ENCODE measurements around the gene QRICH1. TPM values are rescaled to one million over a fixed set of nuclear protein-coding genes. Genes with fewer than 3 reads are reported as not detected.
A peak's percentile ranks its signal among the peaks of the same experiment; 100 is the strongest.

The QRICH1 gene
- polyA plus RNA-seq, 1 of the 3 experiments (the other 2 are of a cell fraction), result 58.5 TPM

GRCh38 chr3:49092938-49093852, 676 bp downstream of the QRICH1 start:
- ChIA-PET CTCF (interaction anchor here (1.3 to 2.6 kb wide), 12 partner anchors 11 to 336 kb away, joined by 3 to 16 read pairs (median 4); partner anchors contain the start of genes NDUFAF3, NICN1 and USP19), POLR2A (interaction anchor here (0.5 to 3.6 kb wide), 22 partner anchors 9 to 376 kb away, joined by 3 to 31 read pairs (median 4); partner anchors contain the start of genes CCDC71, DALRD3, IMPDH2 and IP6K2)
- peak overlapping the region; percentile 93 for H3K9ac ChIP-seq
- peak overlapping the region; percentile 95 to 96 for H3K27ac ChIP-seq (ENCODE audit: low read depth in 2 of 2, low read length in 1 of 2)
- WGBS (ENCODE audit: low lambda C conversion rate), result 3% methylated on average over 12 of the region's 86 CpGs
- no peaks in the 10 kb centered on the region for H3K9me3 ChIP-seq
- H3K4me1 ChIP-seq (ENCODE audit: control insufficient read depth in 1 of 2, insufficient read depth in 2 of 2, low read depth in 1 of 2, low read length in 1 of 2), result peaks cover 14 to 15% of the 10 kb centered on the region in 2 experiments; a peak in 3 of 4 replicates
- peaks cover 50% of the 10 kb centered on the region for H4K20me1 ChIP-seq (ENCODE audit: insufficient read depth)
- peaks cover 44% of the 10 kb centered on the region for H3F3A ChIP-seq (replicated peaks; ENCODE audit: insufficient read depth)
- peaks cover 53% of the 10 kb centered on the region for H3K79me2 ChIP-seq (ENCODE audit: insufficient read depth)
- no peaks in the 10 kb centered on the region for H3K9me2 ChIP-seq
- no peak overlapping the region; the same call in 1 of the 2 replicates for H2AFZ ChIP-seq (ENCODE audit: low read depth)
- peak overlapping the region; percentile 94 for H3K4me2 ChIP-seq
- peaks cover 12 to 13% of the 10 kb centered on the region in 2 experiments for H3K36me3 ChIP-seq (replicated peaks in 1 of 2; ENCODE audit: control insufficient read depth in 1 of 2, insufficient read depth in 2 of 2, low read length in 1 of 2)
- peak; percentile 89 for DNase-seq
- no peaks in the 10 kb centered on the region for H3K27me3 ChIP-seq (ENCODE audit: insufficient read depth)
- H3K4me3 ChIP-seq (ENCODE audit: low read depth in 2 of 2, low read length in 1 of 2), result peak overlapping the region; percentile 76 to 98
- no peak for TF ChIP-seq RXRA (IDR thresholded peaks at IDR 0.05; ENCODE audit: borderline replicate concordance, low read depth)
- no peak for TF ChIP-seq NFIC (IDR thresholded peaks at IDR 0.05; ENCODE audit: borderline replicate concordance)
- no peak for TF ChIP-seq TCF12 (IDR thresholded peaks at IDR 0.05)
- TF ChIP-seq ZBTB33 (IDR thresholded peaks at IDR 0.05; ENCODE audit: borderline replicate concordance, low read depth), result no peak
- peak; percentile 36 for TF ChIP-seq MXI1 (IDR thresholded peaks at IDR 0.05; ENCODE audit: low read depth, low read length)
- TF ChIP-seq JUND (IDR thresholded peaks at IDR 0.05), result no peak
- no peak for TF ChIP-seq FOXM1 (IDR thresholded peaks at IDR 0.05; ENCODE audit: low read depth)
- peak; percentile 37; the same call in 1 of the 2 replicates for TF ChIP-seq NRF1 (IDR thresholded peaks at IDR 0.05; ENCODE audit: low read depth, low read length)
- peak; percentile 59; the same call in 1 of the 2 replicates for TF ChIP-seq MAX (IDR thresholded peaks at IDR 0.05; ENCODE audit: low read depth)
- TF ChIP-seq FOXJ3 (CRISPR knock-in tag; IDR thresholded peaks at IDR 0.05), result no peak
- no peak for TF ChIP-seq IRF3 (IDR thresholded peaks at IDR 0.05; ENCODE audit: low read depth, low read length)
- no peak for TF ChIP-seq EP300 (IDR thresholded peaks at IDR 0.05; ENCODE audit: borderline replicate concordance in 1 of 2, low read depth in 1 of 2, low read length in 1 of 2)
- TF ChIP-seq TEAD4 (IDR thresholded peaks at IDR 0.05; ENCODE audit: borderline replicate concordance, insufficient read depth), result no peak
- peak; percentile 27; the same call in 1 of the 2 replicates for TF ChIP-seq ELF1 (IDR thresholded peaks at IDR 0.05)
- peak; percentile 14; the same call in 1 of the 2 replicates for TF ChIP-seq TAF1 (IDR thresholded peaks at IDR 0.05; ENCODE audit: borderline replicate concordance, low read depth, low read length)
- TF ChIP-seq REST (IDR thresholded peaks at IDR 0.05; ENCODE audit: low read depth, low read length), result no peak
- TF ChIP-seq MEF2A (IDR thresholded peaks at IDR 0.05; ENCODE audit: borderline replicate concordance, low read depth), result no peak
- peak; percentile 50 for TF ChIP-seq GABPA (IDR thresholded peaks at IDR 0.05; ENCODE audit: low read depth)
- TF ChIP-seq YY1 (IDR thresholded peaks at IDR 0.05; ENCODE audit: low read depth), result no peak
- no peak for TF ChIP-seq SIN3A (IDR thresholded peaks at IDR 0.05; ENCODE audit: borderline replicate concordance, low read depth, low read length)
- TF ChIP-seq PBX3 (IDR thresholded peaks at IDR 0.05), result no peak
- no peak for TF ChIP-seq RFX5 (IDR thresholded peaks at IDR 0.05; ENCODE audit: low read length)
- TF ChIP-seq POLR2AphosphoS5 (IDR thresholded peaks at IDR 0.05; ENCODE audit: low read depth, low read length), result no peak
- TF ChIP-seq GATA2 (CRISPR knock-in tag; IDR thresholded peaks at IDR 0.05), result no peak

Data from SK-N-SH (cell line).